ENCODE results near the gene UGT2A1.

GRCh38 chr4:69653147-69653546, at the start of gene UGT2A1:
- TF ChIP-seq, protein P1, sequence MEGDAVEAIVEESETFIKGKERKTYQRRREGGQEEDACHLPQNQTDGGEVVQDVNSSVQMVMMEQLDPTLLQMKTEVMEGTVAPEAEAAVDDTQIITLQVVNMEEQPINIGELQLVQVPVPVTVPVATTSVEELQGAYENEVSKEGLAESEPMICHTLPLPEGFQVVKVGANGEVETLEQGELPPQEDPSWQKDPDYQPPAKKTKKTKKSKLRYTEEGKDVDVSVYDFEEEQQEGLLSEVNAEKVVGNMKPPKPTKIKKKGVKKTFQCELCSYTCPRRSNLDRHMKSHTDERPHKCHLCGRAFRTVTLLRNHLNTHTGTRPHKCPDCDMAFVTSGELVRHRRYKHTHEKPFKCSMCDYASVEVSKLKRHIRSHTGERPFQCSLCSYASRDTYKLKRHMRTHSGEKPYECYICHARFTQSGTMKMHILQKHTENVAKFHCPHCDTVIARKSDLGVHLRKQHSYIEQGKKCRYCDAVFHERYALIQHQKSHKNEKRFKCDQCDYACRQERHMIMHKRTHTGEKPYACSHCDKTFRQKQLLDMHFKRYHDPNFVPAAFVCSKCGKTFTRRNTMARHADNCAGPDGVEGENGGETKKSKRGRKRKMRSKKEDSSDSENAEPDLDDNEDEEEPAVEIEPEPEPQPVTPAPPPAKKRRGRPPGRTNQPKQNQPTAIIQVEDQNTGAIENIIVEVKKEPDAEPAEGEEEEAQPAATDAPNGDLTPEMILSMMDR (IDR thresholded peaks at IDR 0.05) = no peak
- TF ChIP-seq POLR2A (IDR thresholded peaks at IDR 0.05) (no peak), POLR2AphosphoS5 (IDR thresholded peaks at IDR 0.05) (no peak)

All from gastroesophageal sphincter (tissue), 3 donors.